K562 (cell line): ENCODE data around the gene FBXW8.

ENCODE experiments used
- MYBL2 ChIP-seq, 2 experiments: fragments of 450-650 bp in 1 of 2; sonication (generic) in 1 of 2; formaldehyde crosslinking in 1 of 2; IDR thresholded peaks; 2 replicates each; pipeline versions ENCODE4 v1.6.1 to v1.8.1; 2017 to 2022; ENCODE audit warnings: borderline replicate concordance in 1 of 2, inconsistent platforms in 1 of 2, low read depth in 1 of 2, mild to moderate bottlenecking in 1 of 2, missing genetic modification reagents in 1 of 2, moderate library complexity in 1 of 2
- SAFB2 ChIP-seq: fragments of 200-400 bp; formaldehyde crosslinking; IDR thresholded peaks from 2 replicates; pipeline ENCODE4 v1.6.1; 2018; ENCODE audit warnings: borderline replicate concordance, low read length, low read depth, moderate library complexity; ENCODE audit not compliant: severe bottlenecking
- XRCC5 ChIP-seq: fragments of 200-400 bp; formaldehyde crosslinking; IDR thresholded peaks from 2 replicates; pipeline ENCODE4 v1.6.1; 2017; ENCODE audit warnings: low read depth, mild to moderate bottlenecking, low read length
- ZNF644 ChIP-seq: fragments of 200-800 bp; sonication (Bioruptor generic); IDR thresholded peaks from 2 replicates; pipeline ENCODE4 v1.6.1; 2016; ENCODE audit warnings: low read depth, missing genetic modification characterization, missing compliant biosample characterization
- ZNF785 ChIP-seq: fragments of 250-450 bp; sonication (Bioruptor Pico); IDR thresholded peaks from 2 replicates; pipeline ENCODE4 v1.4.0; 2020; ENCODE audit warnings: mild to moderate bottlenecking
- TF ChIP-seq, protein P1 (sequence below), 3 experiments: IDR thresholded peaks in 2 of 3; conservative IDR thresholded peaks in 1 of 3; 2 replicates each; pipeline ENCODE4 v1.5.1; 2011 to 2012; ENCODE audit warnings: low read length in 3 of 3, mild to moderate bottlenecking in 3 of 3, control low read depth in 2 of 3, improper control_type of control experiment in 1 of 3, inconsistent platforms in 1 of 3, low read depth in 1 of 3, mixed read lengths in 1 of 3, moderate library complexity in 1 of 3; ENCODE audit not compliant: insufficient read depth in 2 of 3
- TF ChIP-seq, protein P2 (sequence below): sonication (generic); formaldehyde crosslinking; IDR thresholded peaks from 2 replicates; pipeline ENCODE4 v1.8.0; 2023; ENCODE audit warnings: mild to moderate bottlenecking, missing genetic modification reagents
- TF ChIP-seq, protein P3 (sequence below): sonication (generic); formaldehyde crosslinking; IDR thresholded peaks from 2 replicates; pipeline ENCODE4 v1.8.0; 2022; ENCODE audit warnings: mild to moderate bottlenecking, missing genetic modification reagents

DNA sequence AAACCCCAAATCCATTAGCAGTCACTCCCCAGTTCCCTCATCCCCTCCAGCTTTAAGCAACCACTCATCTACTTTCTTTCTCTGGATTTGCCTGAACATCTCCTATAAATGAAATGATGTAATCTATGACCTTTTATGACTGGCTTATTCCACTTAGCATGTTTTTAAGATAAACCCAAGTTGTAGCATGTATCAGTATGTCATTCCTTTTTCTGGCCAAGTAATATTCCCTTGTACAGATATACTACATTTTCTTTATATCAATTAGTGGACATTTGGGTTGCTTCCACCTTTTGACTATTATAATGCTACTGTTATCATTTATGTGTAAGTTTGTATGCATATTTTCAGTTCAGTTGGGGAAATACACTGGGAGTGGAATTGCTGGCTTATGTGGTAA, 105.1 kb downstream of the FBXW8 start:
- TF ChIP-seq, protein P1, sequence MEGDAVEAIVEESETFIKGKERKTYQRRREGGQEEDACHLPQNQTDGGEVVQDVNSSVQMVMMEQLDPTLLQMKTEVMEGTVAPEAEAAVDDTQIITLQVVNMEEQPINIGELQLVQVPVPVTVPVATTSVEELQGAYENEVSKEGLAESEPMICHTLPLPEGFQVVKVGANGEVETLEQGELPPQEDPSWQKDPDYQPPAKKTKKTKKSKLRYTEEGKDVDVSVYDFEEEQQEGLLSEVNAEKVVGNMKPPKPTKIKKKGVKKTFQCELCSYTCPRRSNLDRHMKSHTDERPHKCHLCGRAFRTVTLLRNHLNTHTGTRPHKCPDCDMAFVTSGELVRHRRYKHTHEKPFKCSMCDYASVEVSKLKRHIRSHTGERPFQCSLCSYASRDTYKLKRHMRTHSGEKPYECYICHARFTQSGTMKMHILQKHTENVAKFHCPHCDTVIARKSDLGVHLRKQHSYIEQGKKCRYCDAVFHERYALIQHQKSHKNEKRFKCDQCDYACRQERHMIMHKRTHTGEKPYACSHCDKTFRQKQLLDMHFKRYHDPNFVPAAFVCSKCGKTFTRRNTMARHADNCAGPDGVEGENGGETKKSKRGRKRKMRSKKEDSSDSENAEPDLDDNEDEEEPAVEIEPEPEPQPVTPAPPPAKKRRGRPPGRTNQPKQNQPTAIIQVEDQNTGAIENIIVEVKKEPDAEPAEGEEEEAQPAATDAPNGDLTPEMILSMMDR (IDR thresholded peaks at IDR 0.05 in 2 of 3, conservative IDR thresholded peaks at IDR 0.05 in 1 of 3; ENCODE audit: insufficient read depth in 2 of 3, low read depth in 1 of 3, low read length in 3 of 3), result no peak
- TF ChIP-seq MYBL2 (IDR thresholded peaks at IDR 0.05; ENCODE audit: low read depth), result no peak
- no peak for TF ChIP-seq MYBL2 (CRISPR knock-in tag; IDR thresholded peaks at IDR 0.05; ENCODE audit: borderline replicate concordance)
- no peak for TF ChIP-seq ZNF644 (tag)
- TF ChIP-seq ZNF785 (CRISPR knock-in tag), result no peak
- TF ChIP-seq, protein P2, sequence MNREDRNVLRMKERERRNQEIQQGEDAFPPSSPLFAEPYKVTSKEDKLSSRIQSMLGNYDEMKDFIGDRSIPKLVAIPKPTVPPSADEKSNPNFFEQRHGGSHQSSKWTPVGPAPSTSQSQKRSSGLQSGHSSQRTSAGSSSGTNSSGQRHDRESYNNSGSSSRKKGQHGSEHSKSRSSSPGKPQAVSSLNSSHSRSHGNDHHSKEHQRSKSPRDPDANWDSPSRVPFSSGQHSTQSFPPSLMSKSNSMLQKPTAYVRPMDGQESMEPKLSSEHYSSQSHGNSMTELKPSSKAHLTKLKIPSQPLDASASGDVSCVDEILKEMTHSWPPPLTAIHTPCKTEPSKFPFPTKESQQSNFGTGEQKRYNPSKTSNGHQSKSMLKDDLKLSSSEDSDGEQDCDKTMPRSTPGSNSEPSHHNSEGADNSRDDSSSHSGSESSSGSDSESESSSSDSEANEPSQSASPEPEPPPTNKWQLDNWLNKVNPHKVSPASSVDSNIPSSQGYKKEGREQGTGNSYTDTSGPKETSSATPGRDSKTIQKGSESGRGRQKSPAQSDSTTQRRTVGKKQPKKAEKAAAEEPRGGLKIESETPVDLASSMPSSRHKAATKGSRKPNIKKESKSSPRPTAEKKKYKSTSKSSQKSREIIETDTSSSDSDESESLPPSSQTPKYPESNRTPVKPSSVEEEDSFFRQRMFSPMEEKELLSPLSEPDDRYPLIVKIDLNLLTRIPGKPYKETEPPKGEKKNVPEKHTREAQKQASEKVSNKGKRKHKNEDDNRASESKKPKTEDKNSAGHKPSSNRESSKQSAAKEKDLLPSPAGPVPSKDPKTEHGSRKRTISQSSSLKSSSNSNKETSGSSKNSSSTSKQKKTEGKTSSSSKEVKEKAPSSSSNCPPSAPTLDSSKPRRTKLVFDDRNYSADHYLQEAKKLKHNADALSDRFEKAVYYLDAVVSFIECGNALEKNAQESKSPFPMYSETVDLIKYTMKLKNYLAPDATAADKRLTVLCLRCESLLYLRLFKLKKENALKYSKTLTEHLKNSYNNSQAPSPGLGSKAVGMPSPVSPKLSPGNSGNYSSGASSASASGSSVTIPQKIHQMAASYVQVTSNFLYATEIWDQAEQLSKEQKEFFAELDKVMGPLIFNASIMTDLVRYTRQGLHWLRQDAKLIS (CRISPR knock-in tag), result no peak
- no peak for TF ChIP-seq SAFB2
- no peak for TF ChIP-seq XRCC5
- TF ChIP-seq, protein P3, sequence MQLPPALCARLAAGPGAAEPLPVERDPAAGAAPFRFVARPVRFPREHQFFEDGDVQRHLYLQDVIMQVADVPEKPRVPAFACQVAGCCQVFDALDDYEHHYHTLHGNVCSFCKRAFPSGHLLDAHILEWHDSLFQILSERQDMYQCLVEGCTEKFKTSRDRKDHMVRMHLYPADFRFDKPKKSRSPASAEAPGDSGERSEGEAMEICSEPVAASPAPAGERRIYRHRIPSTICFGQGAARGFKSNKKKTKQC (CRISPR knock-in tag), result no peak
